ENCODE data around the gene KCNK4.

KCNK4 gene

DNA sequence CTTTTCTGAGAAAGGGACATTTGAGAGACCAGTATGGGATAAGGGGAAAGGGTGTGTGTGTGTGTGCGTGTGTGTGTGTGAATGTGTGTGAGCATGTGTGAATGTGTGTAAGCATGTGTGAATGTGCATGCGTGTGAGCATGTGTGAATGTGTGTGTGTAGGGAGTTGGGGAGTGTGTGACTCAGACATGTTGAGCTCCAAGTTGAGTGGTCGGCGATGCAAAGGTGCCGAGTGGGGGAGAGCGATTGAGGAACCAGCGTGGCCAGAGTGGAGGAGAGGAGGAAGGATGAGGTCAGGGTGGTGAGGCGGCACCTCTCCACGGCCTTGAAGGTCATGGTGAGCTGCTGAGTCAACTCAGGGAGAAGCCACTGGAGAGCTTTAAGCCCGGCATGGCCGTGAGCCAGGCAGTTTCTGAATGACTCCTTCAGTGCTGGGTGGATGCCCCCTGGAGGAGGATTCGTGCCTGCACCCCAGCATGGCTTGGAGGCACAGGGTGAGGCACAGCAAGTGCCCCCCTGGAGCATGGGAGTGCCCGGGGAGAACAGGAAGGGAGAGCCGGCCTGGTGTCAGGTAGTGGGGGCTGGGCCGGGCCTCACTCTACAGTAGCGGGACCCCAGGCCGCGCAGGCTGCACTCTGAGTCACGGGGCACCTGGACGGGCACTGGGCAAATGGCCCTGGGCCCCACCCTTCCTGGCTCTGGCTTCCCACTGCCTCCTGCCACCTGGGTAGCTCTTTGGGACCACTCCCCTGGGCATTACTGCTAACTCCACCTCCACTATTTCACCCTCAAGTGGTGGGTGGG, 40.7 kb downstream of the KCNK4 start:
- DNase-seq = peak; percentile 73 to 84

DNA sequence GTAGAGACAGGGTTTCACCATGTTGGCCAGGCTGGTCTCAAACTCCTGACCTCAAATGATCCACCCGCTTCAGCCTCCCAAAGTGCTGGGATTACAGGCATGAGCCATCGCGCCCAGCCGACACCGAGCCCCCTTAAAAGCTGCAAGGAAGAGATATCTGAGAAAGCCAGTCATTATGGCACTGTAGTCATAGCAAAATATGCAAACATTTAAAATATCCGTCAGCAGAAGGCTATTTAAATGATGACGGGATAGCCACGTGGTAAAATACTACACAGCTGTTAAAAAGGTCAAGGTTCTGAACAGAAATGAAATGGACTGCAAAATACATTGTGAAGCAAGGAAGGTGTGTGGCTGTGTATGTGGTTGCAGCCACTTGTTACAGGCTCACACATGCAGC, 42.5 kb downstream of the KCNK4 start:
- no peak for DNase-seq

DNA sequence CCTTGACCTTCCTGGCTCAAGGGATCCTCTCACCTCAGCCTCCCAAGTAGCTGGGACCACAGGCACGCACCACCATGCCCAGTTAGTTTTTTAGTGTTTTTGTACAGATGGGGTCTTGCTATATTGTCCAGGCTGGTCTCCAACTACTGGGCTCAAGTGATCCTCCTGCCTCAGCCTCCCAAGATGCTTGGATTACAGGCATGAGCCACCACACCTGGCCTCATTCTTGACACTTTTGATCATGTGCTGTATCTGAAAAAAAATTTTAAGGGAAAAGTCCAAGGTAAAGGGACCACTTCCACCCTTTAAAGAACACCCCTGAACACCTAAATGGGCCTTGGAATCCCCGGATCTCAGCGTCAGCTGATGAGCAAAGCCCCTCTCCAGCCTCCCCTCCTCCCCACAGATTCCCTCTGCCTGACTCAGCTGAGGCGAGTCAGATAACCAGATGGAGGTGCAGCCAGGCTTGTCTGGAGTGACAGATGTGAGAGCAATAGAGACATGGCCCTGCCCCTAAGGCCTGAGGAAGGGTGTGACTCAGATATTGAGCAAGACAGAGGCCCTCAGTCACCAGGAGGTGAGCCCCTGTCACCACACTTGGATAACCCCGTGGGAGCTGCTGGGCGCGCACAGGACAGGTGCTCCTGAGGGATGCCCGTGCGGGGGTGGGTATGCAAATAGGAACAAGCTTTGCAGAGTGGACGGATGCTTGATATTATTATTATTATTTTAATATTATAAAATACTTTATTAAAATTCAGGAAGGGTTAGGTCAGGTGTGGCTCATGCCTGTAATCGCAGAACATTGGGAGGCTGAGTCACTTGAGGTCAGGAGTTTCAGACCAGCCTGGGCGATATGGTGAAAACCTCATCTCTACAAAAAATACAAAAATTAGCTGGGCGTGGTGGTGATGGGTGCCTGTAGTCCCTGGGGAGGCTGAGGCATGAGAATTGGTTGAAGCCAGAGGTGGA, 43.9 kb downstream of the KCNK4 start:
- peak in 1 of 2 donors; percentile 74 for DNase-seq

DNA sequence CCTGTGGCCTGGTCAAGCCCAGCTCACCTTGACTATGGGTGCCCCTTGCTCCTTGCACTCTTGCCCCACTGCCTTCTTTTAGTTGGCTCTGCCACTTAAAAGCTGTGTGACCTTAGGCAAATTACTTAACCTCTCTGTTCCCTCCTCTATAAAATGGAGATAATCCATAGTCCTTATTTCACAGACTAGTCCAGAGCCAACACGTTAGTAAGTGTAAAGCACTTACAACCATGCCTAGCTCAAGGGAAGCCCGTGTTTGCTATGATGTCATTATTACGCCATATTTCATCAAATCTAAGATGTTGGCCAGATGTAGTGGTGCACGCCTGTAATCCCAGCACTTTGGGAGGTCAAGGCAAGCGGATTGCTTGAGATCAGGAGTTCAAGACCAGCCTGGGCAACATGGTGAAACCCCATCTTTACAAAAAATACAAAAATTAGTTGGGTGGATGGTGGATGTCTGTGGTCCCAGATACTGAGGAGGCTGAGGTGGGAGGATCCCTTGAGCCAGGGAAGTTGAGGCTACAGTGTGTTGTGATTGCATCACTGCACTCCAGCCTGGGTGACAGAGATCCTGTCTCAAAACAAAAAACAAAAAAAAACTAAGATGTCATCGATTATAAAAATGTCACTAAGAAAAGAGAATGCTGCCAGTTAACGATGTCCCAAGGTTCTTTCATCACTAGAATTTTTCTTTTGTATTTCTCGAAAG, 46.6 kb downstream of the KCNK4 start:
- no peak for DNase-seq

DNA sequence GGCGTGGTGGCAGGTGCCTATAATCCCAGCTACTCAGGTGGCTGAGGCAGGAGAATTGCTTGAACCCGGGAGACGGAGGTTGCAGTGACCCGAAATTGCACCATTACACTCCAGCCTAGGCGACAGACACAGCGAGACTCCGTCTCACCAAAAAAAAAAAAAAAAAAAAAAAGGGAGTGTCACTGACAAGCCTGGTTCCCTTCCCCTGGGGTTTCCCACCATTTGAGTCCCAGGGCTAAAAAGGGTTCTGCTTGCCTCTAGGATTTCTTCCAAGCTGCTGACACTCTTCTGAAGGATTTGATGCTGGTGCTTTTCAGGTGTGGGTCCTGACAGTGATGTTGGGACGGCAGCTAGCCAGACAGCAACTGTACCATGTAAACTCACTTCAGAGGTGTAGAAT, 47.6 kb downstream of the KCNK4 start:
- DNase-seq = no peak

DNA sequence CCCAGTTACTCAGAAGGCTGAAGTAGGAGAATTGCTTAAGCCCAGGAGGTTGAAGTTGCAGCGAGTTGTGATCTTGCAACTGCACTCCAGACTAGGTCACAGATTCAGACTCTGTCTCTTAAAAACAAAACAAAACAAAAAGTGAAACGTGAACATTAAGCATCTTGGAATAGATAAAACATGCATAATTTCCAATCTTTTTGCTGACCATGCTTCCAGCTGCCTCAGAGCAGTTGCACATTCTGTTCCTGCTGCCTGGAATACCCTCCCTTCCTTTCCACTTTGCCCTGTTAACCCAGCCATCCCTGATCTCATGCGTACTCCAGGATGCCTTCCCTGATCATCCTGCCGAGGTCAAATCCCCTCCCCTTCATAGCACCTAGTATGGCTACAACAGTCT, 48.2 kb downstream of the KCNK4 start:
- no peak for DNase-seq

DNA sequence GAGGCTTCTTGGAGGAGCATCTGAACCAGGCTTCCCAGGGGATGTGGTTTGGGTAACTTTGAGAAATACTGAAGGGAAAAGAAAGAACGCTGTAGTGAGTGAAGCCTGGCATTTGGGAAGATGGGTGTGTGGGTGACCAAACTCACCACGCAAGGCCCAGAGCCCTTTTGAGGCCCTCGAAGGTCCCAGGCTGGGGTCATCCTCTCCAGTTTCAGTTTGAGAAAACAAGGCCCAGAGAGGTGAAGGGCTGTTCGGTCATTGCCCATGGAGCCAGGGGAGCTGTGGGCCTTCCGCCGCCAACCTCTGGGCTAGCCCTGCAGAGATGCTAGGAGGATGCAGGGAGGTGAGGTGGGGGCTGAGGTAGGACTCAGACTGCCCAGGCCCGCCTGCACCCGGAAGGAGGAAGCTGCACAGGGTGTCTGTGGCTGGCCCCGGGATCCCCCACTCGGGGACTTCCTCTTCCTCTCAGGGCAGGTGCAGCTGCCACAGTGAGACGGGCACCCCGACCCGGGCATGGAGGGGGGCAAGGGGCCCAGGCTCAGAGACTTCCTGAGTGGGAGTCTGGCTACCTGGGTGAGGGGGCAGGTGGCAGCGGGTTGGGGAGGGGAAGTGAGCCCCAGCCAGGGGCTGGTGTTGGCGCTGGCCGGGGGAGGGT, 48.8 kb downstream of the KCNK4 start, which contains the start of gene CCDC88B:
CCDC88B (plus strand) TSS at position 451 of the 655 bp plus-strand sequence; CDS start at position 514, 63 bp downstream.
- peak; percentile 91 to 93 for DNase-seq

DNA sequence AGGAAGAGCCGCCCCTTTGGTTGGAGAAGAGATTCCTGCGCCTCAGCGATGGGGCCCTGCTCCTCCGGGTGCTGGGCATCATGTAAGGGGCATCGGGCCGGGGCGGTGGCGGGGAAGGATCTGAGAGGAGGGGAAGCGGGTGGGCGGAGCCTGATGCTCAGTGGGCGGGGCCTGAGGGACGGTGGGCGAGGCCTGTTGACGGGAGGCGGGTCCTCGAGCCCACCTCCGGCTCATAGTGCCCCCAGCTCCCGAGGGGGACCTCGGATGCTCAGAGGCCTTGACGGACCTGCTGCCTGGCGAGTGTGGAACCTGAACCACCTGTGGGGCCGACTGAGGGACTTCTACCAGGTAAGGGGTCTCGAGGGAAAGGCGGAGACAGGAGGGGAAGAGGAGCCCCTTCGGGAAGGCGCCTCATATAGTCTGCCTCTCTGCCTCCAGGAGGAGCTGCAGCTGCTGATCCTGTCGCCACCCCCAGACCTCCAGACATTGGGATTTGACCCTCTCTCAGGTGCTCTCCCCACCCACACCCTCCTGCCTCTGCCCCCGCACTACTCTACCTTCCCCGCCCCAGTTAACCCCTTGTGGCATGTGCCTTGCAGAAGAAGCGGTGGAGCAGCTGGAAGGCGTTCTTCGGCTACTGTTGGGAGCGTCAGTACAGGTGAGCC, 49.7 kb downstream of the KCNK4 start:
- DNase-seq = peak; percentile 77 to 80

DNA sequence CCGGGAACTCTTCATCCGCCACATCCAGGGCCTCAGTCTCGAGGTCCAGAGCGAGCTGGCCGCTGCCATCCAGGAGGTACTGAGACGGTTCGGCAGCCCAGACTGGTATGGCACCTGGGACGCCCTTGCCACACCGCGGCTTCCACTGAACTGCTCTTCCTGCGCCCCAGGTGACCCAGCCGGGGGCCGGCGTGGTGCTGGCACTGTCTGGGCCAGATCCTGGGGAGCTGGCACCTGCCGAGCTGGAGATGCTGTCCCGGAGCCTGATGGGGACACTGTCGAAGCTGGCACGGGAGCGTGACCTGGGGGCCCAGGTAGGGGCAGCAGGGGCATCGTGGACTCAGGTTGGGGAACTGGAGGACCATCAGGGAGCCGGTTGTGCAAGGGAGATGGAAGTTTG, 50.3 kb downstream of the KCNK4 start:
- no peak for DNase-seq

DNA sequence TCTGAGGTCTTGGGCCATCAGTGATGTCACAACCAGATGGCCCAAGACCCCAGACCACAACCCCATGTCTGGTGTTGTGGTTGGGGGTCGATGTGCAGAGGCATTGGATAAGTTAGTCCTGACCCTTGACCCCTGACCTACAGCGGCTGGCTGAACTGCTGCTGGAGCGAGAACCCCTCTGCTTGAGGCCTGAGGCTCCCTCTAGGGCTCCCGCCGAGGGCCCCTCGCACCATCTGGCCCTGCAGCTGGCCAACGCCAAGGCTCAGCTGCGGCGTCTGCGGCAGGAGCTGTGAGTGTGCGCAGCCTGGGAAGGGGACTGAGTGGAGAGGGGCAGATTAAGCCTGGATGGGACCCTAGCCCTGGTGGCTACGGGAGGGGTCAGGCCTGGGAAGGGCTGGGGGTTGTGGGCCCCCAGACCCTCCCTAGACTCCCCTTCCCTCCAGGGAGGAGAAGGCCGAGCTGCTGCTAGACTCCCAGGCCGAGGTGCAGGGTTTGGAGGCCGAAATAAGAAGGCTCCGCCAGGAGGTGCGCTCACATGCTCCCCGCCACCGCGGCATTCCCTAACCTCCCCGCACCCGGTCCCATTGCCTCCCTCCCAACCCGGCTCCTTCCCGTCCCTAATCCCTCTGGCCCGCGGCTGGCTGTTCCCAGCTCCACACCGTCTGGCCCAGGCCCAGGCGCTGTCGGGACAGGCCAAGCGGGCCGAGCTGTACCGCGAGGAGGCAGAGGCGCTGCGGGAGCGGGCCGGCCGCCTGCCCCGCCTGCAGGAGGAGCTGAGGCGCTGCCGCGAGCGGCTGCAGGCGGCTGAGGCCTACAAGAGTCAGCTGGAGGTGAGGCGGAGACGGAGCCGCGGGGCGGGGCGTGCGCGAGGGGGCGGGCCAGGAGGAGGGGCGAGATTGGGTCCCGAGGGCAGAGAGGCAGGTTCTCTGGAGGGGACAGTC, 51.0 kb downstream of the KCNK4 start:
- peak; percentile 91 to 93 for DNase-seq

DNA sequence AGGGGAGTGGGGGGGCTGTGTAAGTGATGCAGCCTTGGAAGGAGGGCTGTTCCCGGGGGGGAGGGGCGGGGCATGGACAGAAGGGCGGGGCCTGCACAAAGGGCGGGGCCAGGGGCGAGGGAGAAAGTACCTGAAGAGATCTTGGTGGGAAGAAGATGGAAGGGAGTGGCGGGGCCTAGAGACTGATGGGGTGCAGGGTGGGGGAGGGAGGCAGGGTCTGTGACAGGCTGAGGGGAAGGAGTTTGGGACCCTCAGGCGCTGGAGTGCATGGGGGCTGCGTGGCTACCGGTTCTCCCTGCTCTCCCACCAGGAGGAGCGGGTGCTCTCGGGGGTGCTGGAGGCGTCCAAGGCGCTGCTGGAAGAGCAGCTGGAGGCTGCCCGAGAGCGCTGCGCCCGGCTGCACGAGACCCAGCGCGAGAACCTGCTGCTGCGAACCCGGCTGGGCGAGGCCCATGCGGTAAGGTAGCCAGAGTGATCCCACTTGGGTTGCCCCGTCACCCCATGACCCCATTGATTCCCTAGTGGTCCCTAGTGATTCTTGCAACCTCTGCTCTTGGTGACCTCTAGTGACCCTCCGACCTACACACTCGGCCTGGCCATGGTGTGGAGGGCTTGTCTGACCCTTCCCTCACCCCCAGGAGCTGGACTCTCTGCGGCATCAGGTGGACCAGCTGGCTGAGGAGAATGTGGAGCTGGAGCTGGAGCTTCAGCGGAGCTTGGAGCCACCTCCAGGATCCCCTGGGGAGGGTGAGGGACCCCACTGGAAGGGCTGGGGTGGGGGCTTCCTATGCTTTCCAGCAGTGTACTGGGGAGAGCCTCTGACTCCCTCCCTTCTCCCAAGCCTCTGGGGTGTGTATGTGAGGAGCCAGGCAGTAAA, 52.0 kb downstream of the KCNK4 start:
- DNase-seq = no peak

DNA sequence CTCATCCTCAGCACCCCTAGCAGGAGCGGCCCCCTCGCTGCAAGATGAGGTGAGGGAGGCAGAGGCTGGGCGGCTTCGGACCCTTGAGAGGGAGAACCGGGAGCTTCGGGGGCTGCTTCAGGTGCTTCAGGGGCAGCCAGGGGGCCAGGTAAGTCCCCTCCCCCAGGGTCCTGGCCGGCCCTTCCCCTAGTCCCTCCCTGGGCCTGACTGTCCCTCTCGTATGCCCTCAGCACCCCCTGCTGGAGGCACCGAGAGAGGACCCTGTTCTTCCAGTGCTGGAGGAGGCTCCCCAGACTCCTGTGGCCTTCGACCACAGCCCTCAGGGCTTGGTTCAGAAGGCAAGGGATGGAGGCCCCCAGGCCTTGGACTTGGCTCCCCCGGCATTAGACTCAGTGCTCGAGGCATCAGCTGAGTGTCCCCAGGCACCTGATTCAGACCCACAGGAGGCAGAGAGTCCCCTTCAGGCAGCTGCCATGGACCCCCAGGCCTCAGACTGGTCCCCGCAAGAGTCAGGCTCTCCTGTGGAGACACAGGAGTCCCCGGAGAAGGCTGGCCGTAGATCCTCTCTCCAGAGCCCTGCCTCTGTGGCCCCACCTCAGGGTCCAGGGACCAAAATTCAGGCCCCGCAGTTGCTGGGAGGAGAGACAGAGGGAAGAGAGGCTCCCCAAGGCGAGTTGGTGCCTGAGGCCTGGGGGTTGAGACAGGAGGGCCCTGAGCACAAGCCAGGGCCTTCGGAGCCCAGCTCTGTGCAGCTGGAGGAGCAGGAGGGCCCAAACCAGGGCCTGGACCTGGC, 52.9 kb downstream of the KCNK4 start:
- DNase-seq = no peak

DNA sequence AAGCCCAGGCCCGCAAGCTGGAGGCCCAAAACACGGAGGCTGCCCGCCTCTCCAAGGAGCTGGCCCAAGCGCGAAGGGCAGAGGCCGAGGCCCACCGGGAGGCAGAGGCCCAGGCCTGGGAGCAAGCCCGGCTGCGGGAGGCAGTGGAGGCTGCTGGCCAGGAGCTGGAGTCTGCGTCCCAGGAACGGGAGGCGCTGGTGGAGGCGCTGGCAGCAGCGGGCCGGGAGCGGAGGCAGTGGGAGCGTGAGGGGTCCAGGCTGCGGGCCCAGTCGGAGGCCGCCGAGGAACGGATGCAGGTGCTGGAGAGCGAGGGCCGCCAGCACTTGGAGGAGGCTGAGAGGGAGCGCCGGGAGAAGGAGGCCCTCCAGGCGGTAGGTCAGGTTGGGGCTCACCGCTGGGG, 53.7 kb downstream of the KCNK4 start:
- DNase-seq = no peak

DNA sequence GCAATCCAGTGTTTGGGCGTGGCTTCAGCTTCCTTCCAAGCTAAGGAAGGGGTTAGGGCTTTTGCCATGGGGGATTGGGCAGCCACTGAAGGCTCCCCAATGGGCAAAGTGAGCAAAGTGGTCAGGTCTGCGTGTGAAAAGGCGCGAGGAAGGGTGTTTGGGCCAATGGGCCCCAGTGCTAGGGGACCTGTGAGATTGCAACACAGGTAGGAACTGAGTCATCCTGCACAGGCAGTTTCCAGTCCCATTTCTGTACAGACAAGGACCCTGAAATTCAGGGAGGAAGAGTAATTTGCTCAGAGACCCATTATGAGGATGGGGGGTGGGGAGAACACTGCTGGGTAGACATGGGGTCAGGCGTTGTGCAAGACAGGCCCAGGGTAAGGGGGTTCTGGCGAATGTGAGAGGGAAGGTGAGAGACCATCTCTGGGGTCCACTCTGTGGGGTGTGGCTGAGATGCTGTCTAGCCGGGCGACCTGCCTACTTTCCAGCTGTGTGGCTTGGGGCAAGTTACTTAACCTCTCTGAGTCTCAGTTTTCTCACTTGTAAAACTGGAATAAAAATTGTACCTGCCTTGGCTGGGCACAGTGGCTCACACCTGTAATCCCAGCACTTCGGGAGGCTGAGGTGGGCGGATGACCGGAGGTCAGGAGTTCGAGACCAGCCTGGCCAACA, 56.2 kb downstream of the KCNK4 start:
- DNase-seq = no peak

DNA sequence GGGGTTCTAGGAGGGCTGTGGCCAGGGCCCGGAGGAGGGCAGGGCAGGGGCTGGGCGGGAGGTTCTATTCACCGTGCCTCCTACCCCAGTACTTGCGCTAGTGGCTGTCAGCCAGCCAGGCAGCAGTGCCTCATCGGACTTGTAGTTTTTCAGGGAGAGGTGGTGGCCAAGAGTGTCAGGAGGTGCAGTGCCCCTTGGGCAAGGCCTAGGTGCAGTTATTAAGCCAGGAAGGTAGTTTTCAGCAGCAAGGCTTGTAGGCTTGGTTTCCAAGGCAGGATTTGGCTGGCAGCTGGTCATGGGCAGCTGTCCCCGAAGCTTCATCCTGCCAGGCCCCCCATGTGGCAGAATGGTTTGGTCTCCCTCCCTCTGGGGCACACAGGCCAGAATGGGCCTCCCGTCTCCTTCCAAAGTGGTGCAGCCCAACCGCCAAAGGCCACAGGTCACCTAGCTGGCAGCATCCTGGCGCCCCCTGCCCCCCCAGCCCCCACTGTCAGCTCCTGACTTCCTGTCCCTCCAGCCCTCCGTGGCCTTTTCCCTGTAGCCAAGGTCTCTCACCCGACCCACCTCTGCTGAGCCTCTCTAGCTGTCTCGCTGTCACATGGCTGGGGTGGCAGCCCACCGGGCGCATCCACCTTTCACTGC, 57.4 kb downstream of the KCNK4 start:
- DNase-seq = no peak

DNA sequence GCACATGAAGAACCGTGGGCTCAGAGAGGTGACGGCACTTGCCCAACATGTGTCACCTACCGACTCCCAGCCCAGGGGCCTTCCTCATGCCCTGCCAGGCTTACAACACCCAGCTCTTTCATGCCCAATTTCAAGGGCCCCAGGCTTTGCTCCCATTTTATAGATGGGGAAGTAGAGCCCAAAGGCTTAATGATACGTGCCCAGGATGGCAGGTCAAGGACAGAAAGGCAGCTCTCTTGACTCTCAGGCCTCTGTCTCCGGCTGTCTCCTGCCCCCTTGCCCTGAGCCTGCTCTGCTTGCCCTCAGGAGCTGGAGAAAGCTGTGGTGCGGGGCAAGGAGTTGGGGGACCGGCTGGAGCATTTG, 57.9 kb downstream of the KCNK4 start:
- DNase-seq = no peak

DNA sequence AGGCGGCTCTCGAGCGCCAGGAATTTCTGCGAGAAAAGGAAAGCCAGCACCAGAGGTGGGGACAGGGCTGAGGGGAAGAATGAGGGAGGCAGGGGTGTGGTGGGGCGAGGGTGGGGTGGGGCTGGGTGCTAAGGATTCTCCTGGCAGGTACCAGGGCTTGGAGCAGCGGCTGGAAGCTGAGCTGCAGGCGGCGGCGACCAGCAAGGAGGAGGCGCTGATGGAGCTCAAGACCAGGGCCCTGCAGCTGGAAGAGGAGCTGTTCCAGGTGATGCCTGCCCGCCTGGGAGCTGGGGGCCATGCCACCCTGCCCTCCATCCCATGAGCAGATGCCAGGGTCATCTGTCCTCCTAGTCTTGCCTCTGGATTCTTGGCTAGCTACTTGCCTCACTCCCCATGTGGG, 58.3 kb downstream of the KCNK4 start:
- no peak for DNase-seq

Measured in CD4-positive, alpha-beta T cell treated with Interleukin-4 for 1 hour (primary cell).